GM21515 (cell line): Measurements from ENCODE around the gene SNX14.

ENCODE experiments used
- ATAC-seq: cut with Tn5 transposase; IDR thresholded peaks from one replicate; pipeline ENCODE4 v1.9.1; 2021; ENCODE audit not compliant: unreplicated experiment

The SNX14 gene

DNA sequence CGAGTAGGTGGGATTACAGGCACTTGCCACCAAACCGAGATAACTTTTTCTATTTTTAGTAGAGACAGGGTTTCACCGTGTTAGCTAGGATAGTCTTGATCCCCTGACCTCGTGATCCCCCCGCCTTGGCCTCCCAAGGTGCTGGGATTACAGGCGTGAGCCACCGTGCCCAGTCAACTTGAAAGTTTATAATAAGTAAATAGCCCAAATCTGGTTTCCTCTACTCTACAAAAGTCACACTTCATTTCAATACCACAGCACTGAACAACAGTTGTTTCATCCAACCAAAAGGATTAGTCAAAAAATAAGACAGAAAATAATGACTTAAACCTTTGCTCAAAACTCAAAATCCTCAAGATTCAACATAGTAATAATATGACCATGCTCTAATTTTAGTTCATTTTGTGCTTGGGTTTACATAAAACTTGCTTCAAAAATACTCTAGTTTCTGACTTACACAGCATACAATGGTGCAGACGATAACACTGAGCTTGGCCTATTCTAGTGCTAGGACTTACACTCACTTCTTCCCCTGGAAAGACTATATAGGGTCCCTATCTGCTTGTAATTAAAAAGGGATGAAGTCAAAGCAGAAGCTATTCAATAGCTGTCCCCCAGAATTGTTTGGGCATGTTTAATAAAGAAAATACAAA, 87.1 kb downstream of the SNX14 start:
- no peak for ATAC-seq

DNA sequence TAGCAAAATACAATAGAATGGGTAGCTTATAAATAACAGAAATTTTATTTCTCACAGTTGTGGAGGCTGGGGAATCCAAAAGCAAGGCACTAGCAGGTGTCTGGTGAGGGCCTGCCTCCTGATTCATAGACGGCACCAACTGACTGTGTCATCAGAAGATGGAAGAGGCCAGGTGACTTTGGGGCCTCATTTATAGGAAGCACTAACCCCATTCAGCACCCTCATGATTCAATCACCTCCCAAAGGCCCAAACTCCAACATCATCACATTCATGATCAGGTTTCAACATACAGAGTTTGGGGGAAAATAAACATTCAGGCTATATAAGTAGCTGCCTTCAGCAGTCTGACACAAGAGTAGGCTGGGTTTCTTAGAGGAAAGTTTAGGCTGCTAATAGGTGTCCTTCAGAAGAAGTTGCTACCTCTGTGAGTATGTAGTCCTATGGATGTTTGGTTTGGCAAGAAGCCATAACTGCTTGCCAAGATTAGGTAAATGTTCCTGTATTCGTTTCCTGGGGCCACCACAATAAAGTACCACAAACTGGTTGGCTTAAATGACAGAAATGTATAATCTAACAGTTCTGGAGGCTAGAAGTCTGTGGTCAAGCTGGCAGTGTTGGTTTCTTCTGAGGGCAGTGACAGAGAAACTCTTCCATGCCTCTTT, 94.9 kb downstream of the SNX14 start:
- ATAC-seq = no peak

DNA sequence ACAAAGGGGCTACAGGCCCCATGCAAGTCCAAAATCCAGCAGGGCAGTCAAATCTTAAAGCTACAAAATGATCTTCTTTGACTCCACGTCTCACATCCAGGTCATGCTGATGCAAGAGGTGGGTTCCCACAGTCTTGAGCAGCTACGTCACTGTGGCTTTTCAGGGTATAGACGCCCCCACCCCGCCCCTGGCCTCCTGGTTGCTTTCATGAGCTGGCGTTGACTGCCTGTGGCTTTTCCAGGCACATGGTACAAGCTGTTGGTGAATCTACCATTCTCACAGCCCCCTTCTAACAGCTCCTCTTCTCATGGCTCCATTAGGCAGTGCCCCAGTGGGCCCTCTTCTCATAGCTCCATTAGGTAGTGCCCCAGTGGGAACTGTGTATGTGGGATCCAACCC, 96.8 kb downstream of the SNX14 start:
- ATAC-seq = no peak

DNA sequence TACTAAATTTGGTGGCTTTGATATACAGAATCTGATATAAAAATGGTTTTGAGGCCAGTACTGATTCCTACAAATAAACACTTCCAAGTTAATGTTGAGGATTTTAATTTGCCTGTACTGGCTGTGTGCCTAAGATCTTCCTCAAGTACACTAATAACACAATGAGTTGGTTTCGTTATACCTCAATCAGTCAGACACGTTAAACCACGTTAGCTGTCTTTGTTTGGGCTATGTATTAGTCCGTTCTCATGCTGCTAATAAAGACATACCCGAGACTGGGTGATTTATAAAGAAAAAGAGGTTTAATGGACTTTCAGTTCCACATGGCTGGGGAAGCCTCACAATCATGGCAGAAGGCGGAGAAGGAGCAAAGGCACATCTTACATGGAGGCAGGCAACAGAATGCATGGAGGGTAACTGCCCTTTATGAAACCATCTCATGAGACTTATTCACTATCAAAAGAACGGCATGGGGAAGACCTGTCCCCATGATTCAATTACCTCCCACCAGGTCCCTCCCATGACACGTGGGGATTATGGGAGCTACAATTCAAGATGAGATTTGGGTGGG, 97.6 kb downstream of the SNX14 start:
- no peak for ATAC-seq

DNA sequence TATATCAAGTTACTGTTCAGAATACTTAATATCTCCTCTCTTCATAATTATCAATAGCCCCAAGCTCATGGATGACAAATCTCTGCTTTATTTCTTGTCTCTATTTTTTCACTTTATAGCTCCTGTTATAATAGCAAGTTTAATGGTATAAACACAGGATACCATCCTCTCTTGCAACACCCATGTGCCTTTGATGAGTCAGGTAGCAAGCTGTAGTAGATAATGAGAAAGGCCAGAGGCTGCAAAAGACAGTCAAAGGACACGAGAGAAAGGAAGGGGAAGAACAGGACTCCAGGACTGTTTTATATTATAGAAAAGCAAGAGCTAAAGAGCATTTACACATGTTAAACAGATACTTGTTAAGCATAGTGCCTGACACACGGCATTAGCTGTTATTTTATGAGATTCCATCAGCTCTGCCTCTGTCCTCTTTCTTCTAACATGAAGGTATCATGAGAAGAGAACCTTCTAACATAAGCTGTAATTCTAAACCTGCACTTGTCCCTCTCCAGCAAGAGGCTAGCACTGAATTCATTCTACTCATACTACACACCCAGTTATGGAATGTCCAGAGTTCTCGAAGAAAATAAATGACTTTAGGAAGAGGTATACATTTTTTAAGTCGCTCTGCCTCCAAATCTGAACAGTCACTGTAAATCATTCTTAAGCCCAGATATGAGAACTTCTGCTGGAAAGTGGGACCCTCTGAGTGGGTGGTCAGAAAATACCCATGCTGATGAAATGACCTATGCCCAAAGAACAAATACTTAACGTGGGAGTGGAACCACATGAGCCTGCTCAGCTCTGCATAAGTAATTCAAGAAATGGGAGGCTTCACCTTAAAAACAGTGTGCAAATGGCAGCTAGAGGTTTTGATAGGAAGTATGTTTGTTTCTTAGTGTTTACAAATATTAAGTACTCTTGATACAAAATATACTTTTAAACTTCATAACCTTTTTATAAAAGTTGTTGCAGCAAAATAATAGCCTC, 98.8 kb downstream of the SNX14 start:
- no peak for ATAC-seq

DNA sequence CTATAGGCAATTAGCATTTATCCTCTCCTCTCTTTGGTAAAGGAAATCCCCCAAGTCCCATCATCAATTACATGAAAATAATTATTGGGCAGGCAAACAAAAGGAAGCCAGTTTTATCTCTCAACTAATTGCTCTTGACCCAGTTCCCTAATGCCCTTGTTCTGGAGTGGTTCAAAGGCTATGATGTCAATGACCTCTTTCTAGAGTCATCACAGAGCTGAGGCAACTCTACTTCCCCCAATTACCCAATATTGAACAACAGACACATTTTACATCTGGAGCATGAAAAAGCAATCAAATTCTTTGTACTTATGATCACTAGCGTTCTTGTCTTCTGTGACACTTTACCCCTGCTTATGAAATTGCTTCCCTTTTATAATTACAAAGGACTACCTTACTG, 100.3 kb downstream of the SNX14 start:
- no peak for ATAC-seq

DNA sequence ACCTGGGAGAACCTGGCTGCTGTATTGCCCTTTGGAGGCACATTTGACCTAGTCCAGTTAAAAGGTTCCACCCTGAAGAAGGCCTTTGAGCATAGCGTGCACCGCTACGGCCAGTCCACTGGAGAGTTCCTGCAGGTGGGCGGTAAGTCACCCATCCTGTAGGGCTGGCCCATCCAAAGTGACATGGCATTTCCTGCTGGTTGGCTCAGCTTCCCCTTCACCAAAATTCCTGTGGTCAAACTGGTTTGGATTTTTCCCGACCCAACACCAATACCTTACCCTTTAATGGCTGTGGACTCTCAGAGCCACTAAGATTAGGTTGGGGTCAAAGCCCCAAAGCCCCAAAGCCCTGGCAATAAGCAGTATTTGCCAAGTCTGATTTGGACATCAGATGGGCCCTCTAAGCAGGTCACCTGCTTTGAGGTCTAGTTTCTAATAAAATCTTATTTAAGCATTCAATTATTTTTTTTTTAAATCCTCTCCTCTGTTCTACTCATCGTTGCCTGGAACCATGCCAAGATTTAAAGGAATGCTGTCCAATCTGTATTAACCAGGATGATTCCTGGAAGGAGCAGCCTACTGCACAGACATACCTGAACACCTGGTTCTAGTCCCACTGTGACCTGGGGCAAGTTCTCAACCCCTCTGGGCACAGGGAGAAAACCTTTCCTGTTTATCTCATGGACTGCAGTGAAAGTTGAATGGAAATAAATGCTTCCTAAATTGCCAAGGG, 103.0 kb downstream of the SNX14 start:
- no peak for ATAC-seq

DNA sequence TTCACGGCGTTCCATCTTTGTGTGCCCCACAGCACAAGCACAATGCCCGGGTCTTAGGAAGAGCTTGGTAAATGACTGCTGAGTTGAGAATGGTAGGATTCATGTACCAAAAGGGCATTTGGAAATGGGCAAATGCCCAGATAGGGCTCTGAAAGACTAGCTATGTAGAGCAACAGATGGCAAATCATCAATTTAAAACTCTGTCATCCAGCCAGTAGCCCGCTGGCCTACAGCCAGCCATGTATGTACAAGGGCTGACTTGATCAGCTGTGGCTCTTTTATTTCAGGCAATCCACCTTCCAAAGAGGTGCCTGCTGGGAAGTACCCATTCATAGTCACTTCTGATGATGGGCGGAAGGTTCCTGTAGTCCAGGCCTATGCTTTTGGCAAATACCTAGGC, 108.7 kb downstream of the SNX14 start:
- no peak for ATAC-seq

DNA sequence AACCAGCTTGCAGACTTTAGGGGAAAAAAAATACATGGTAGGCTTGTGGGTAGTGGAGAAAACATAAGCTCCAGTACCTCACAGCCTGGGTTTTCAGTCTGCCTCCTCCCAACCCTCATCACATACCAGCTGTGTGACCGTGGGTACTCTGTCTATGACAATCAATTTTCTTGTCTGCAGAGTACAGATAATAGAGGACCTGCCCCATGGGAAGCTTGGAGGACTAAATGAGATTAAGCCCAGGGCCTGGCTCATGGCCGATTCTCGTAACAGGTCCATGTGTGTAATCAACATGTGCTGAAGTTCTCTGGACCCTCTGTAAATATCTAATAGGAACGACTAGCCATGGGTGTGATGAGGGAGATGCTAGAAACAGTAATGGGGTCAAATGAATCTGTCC, 109.8 kb downstream of the SNX14 start:
- no peak for ATAC-seq

DNA sequence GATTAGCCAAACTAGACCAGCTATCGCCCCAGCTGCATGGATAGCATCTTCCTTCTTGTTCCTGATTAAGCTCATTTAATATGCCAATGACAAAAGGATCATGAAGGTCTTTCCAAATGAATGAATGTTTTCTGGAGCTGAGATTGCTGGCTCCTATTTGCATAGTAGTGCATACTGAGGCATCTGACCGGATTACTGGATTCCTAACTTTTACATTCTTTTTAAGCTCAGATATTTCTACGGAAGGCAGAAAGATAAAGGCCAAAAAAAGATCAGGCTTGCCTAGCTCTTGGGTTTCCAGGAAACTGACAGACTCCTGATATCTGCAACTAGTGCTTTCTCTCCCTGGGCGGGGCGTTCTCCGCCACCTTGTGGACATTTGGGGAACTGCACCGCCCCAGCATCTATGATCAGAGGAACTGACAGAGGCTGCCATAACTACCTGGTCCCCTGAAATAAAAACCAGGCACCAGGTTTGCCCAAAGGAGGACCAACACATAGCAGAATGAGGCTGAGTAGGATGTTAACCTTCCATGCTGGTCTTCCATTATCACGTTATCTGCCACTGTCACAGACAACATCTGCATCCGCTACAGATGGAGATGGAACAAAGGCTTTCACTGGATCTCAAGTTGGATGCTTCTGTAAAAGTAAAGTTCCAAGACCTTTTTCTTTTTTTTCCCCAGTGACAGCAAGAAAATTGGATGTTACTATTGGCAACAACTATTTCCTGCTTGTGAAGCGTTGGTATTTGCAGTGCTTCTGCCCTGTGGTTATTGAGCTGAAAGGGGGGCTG, 110.6 kb downstream of the SNX14 start:
- ATAC-seq = peak; percentile 94

DNA sequence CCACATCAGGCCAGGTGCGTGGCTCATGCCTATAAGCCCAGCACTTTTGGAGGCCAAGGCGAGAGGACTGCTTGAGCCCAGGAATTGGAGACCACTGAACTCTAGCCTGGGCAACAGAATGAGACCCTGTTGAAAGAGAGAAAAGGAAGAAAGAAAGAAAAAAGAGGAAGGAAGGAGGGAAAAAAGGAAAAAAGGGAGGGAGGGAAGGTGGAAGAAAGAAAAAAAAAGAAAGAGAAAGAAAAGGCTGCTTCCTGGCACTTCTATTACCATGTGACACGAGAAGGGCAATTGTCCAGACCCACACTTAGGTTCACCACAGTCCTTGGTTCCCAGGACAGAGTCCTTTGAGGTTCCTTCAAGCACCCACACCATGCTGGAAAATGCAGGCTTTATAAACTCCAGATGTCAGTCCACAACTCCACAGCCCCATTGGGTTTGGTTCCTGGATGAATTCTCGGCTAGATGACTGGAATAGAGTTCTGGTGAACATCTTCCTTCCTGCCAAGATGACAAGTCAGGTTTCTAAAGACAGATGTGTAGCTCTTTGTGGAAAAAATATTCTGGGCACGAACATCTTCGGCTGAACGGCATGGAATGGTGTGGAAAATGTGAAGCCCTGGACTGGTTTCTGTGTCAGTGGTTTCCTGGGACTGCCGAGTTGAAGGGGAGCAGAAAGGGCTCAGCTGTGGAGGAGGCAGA, 111.3 kb downstream of the SNX14 start:
- ATAC-seq = peak; percentile 8

DNA sequence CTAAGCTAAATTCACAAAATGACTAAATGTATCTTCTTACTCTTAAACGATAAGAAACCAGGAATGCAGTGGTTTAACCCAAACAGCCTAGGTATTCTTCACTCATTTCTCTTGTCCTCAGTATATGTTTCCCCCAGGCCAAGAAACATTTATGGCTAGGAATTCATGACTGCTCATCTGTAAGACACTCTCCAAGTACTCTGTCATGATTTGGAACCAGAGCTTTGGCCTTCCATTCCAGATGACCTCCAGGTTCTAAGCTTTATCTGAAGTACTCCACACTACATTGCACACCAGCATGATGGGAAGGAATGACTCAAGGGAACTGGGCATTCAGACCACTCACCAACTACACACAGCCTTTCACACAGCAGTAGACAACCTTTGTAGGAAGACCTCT, 114.5 kb downstream of the SNX14 start:
- ATAC-seq = no peak

DNA sequence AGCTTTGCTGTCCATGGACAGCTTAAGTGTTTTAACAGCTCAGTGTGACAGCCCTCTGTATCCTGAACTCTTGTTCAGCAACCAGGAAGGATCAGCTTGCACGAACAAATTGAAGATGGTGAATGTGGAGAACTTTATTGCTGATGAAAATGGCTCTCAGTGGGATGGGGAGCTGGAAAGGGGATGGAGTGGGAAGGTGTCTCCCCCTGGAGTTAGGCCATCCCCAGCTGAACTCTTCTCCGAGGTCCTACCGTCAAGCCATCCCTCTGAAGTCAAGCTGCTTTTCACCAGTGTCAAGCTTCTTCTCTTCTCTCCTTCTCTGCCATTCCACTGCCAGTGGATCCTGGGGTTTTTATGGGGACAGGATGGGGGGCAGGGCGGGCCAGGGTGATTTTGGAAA, 117.1 kb downstream of the SNX14 start:
- no peak for ATAC-seq

DNA sequence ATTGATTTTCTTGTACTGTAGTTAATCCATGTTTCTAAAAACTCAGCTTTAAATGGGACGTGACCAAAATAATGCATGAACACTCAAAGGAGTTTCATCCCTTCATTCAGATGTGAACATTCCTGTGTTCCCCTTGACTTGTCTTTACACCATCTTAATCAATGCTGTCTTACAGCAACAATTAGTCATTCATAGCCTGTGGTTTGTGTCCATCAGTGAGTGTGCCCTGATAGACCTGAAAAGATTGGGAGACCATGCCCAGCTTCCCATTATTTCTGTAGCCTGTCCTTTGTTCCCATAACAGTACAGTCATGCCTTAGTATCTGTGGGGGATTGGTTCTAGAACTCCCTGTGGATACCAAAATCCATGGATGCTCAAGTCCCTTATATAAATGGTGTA, 119.9 kb downstream of the SNX14 start:
- no peak for ATAC-seq

DNA sequence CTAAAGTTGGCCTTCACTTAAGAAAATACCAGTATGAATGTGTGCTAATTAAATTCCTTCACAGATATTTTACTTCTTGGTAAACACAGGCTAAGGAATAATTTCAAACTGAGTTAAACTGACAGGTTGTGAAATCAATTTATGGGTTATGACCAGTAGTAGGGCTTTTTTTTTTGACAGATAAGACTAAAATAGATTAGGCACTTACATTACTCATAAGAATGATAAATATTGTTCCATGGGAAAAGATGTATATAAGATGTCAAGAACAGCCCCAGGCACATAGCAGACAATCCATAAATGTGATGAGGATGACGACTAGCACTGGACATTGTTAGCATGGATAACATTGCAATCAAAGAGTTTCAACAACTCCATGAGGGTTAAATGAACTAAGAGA, 120.9 kb downstream of the SNX14 start:
- no peak for ATAC-seq

DNA sequence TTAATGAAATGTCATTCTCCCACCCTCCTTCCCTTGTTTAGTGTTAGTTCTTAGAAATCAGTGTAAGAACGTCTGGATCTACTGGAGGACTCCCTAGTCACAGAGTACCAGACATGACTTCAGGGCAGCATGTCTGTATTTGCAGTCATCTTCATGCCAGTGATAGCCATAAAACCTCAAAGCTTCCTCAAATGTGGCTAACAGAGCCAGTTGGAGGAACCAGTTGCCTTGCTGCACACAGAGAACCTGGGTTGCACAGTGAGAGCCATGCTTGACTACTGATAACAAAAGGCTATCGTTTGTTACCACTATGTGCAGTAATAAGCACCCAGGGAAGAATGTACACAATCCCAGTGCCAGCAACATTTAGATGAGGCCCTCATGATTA, 123.6 kb downstream of the SNX14 start:
- ATAC-seq = no peak

DNA sequence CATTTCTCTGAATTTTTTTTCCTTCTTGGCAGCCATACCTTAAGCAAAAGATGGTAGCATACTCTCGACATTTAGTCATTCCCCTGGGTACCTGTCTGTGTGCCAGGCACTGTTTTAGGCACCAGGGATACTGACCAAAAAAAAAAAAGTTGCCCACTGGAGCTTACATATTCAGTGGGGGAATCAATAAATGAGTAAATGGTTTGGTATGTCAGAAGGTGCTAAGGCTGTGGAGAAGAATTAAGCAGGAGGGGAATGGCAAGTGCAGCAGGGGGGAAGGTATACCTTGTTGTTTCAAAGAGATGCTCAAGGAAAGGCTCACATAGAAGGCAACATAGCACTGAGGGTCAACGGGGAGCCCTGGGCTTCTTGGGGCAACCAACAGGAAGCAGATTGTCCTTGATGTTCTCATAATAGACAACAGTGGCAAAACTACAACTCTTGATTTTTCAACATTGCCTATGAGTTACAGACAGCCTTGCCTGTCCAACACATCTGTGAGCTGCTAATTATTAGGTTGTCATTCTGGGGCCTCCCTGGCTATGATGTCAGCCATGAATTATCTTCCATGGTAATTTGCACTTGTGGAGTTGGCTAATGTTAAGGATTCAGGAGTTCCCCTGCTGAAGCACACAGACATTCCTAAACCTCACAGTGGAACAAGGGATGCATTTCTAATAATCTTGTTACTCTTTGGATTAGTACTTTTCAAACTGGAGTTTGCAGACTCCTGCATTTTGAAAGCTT, 124.2 kb downstream of the SNX14 start:
- no peak for ATAC-seq

DNA sequence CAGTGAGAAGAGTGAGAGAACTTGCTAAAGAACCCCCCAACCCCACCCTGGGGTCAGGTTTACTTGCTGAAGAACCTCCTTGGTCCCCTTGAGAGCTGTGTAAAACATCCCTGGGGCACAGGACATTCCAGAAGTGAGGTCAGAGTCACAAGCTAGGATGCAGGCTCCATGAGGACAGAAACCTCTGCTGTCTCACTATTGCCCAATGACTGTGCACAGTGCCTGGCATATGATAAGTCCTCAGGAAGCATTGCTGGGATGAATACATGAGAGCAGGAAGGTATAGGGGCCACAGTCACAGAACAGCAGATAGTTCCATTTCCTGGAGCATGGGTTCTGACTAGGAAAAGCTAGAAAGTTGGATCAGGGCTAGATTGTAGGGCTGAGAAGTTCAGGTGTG, 125.3 kb downstream of the SNX14 start:
- ATAC-seq = no peak

DNA sequence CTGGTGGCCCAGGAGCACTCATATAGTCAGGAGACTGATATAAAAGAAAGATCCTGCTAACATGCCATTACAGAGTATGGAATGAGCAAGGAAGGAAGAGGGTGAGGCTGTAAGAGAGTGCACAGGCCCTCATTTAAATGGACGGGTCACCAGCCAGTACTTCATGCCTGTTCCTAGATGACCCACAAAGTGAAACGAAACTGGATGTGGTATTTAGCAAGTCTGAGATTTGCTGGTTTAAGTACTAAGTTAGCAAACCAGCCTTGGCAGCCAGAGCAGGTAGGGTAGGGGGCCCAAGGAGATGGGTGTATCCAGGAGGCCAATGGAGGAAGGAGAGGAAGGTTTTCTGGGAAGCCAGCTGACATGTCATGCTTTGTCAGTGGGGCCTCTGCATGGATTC, 127.9 kb downstream of the SNX14 start:
- peak; percentile 42 for ATAC-seq
